SK-N-MC (cell line): Measurements from ENCODE around the gene NINJ2.

Experiments
- EZH2 ChIP-seq: fragments of 200-600 bp; sonication (generic); IDR thresholded peaks from one replicate; pipeline ENCODE4 v1.6.1; 2017; ENCODE audit warnings: antibody characterized with exemption
- POLR2AphosphoS5 ChIP-seq: IDR thresholded peaks from 2 replicates; pipeline ENCODE4 v1.6.1; 2012; ENCODE audit warnings: mild to moderate bottlenecking, low read depth, low read length, borderline replicate concordance

- TF ChIP-seq EZH2 (no peak), POLR2AphosphoS5 (no peak)
These were observed 90.0 kb downstream of the NINJ2 start for GRCh38 chr12:573232-573631.
